GM18502 (cell line): ENCODE data around the gene CABLES1.

ENCODE experiments used
- ATAC-seq: cut with Tn5 transposase; IDR thresholded peaks from one replicate; pipeline ENCODE4 v1.9.1; 2021; ENCODE audit warnings: mild to moderate bottlenecking; ENCODE audit not compliant: unreplicated experiment, poor library complexity

CABLES1 gene

GRCh38 chr18:23189099-23189498 is 53.8 kb downstream of the CABLES1 start:
- no peak for ATAC-seq

GRCh38 chr18:23189768-23190661 is 54.7 kb downstream of the CABLES1 start:
- ATAC-seq: no peak

GRCh38 chr18:23191232-23191631 is 55.9 kb downstream of the CABLES1 start:
- no peak for ATAC-seq

- no peak for ATAC-seq
These were observed 58.5 kb downstream of the CABLES1 start for GRCh38 chr18:23193742-23194141.

GRCh38 chr18:23194155-23194996 is 59.1 kb downstream of the CABLES1 start:
- ATAC-seq: no peak

GRCh38 chr18:23194997-23195957 is 60.0 kb downstream of the CABLES1 start:
- ATAC-seq: no peak

- no peak for ATAC-seq
These were observed 61.1 kb downstream of the CABLES1 start for GRCh38 chr18:23196119-23197007.

- no peak for ATAC-seq
These were observed 63.0 kb downstream of the CABLES1 start for GRCh38 chr18:23198217-23198845.

- no peak for ATAC-seq
These were observed 65.5 kb downstream of the CABLES1 start for GRCh38 chr18:23200756-23201155.

GRCh38 chr18:23201741-23202140 is 66.5 kb downstream of the CABLES1 start:
- ATAC-seq: no peak

GRCh38 chr18:23203891-23204432 is 68.7 kb downstream of the CABLES1 start:
- ATAC-seq: no peak

- ATAC-seq: no peak
These were observed 69.4 kb downstream of the CABLES1 start for GRCh38 chr18:23204589-23205235.

- no peak for ATAC-seq
These were observed 70.7 kb downstream of the CABLES1 start for GRCh38 chr18:23205980-23206379.

- no peak for ATAC-seq
These were observed 72.1 kb downstream of the CABLES1 start for GRCh38 chr18:23207191-23207955.

- ATAC-seq: no peak
These were observed 72.7 kb downstream of the CABLES1 start for GRCh38 chr18:23207994-23208393.

- no peak for ATAC-seq
These were observed 73.3 kb downstream of the CABLES1 start for GRCh38 chr18:23208600-23208999.

- ATAC-seq: no peak
These were observed 73.7 kb downstream of the CABLES1 start for GRCh38 chr18:23209031-23209430.
